IPS-11a (cell line): ENCODE measurements around the gene TMCO1.
"Not testable (repeated sequence)": the region's sequence is repeated elsewhere in the genome, so short reads cannot be mapped to it uniquely, and the experiment has no call there.

Source experiments
- H3K4me3 ChIP-seq: one replicate; pipeline ENCODE4 v1.5.1; 2013; ENCODE audit warnings: low read depth, low read length, control low read depth

TMCO1 gene

GRCh38 chr1:165688046-165688445 is 80.6 kb downstream of the TMCO1 start:
- no peak overlapping the region for H3K4me3 ChIP-seq

- H3K4me3 ChIP-seq = no peak overlapping the region
Observed at GRCh38 chr1:165686971-165687433, 81.7 kb downstream of the TMCO1 start.

- no peak overlapping the region for H3K4me3 ChIP-seq
Observed at GRCh38 chr1:165686121-165686970, 82.3 kb downstream of the TMCO1 start.

DNA sequence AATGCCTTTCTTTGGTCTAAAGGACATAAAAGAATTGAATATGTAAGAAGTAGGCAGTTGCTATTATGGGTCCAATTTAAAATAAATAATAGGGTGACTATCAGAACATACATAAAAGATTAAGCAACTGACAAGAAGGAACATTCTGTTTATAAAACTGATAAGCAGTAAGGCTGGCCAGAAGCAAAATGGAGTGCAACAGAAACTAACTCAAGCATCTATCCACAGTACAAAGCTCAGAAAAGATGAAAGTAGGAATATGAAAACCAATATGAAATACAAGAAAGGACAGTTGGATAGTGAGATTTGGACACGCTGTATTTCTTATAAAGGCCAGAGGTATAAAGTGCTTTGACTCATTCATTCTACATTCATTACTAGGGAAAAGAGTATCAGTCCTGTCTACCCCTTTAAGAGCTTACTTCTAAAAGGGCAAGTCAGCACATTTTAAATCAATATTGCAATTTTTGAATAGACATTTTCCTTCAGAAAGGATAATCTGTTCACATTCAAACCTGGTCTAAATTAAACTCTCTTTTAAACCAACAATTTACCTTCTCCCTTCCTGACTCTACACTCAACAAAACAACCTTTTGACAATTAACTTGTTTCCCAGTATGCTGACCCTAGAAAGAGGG is 84.7 kb downstream of the TMCO1 start:
- H3K4me3 ChIP-seq = no peak overlapping the region

DNA sequence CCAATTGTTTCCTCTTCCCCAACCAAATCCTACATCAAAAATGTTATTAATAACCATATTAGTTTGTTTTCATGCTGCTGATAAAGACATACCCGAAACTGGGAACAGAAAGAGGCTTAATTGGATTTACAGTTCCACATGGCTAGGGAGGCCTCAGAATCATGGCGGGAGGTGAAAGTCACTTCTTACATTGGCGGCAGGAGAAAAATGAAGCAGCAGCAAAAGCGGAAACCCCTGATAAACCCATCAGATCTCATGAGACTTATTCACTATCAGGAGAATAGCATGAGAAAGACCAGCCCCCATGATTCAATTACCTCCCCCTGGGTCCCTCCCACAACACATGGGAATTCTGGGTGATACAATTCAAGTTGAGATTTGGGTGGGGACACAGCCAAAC is 87.9 kb downstream of the TMCO1 start:
- not testable (repeated sequence) for H3K4me3 ChIP-seq

GRCh38 chr1:165680303-165680702 is 88.4 kb downstream of the TMCO1 start:
- H3K4me3 ChIP-seq = no peak overlapping the region

DNA sequence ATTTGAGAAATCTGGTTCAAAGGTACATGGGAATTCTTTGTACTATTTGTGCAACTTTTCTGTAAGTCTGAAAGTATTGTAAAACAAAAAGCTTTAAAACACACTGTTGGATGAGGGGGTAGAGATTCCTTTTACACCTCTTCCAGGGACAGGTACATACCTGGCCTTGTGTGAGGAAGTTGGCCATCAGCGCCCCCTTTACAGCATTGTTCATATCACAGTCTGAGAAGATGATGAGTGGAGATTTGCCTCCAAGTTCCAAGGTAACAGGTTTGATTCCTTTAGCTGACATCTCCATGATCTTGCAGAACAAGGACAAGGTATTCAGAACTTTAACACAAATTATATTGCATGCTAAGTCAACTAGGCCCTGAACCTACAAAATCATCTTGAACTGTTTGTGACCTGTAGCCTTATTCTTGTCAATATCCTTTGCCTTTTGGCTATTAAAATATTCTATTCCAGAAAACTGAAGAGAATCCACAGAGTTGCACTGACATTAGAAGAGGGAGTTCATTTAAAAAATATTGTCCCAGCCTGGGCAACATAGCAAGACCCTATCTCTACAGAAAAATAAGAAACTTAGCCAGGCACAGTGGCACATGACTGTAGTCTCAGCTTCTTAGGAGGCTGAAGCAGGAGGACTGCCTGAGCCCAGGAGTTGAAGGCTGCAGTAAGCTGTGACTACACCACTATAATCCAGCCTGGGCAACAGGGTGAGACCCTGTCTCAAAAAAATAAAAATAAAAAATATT is 89.2 kb downstream of the TMCO1 start:
- no peak overlapping the region for H3K4me3 ChIP-seq

DNA sequence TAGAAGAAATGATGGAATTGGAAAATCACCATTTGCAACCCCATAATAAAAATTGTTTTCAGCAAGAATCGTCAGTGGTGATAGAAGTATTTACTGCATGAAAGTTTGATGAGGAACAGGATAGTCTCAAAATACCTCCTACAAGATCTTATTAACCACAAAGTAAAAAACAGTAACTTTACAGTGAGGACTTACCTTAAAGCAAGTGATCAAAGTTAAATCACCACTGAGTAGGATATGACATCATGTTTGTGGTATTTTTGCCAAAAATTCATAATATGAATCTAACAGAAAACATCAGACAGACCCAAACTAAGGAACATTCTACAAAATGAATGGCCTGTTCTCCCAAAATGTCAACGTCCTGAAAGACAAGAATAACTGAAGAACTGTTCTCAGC is 90.2 kb downstream of the TMCO1 start:
- H3K4me3 ChIP-seq = no peak overlapping the region
